ENCODE data around the gene BOD1L1.

The BOD1L1 gene

DNA sequence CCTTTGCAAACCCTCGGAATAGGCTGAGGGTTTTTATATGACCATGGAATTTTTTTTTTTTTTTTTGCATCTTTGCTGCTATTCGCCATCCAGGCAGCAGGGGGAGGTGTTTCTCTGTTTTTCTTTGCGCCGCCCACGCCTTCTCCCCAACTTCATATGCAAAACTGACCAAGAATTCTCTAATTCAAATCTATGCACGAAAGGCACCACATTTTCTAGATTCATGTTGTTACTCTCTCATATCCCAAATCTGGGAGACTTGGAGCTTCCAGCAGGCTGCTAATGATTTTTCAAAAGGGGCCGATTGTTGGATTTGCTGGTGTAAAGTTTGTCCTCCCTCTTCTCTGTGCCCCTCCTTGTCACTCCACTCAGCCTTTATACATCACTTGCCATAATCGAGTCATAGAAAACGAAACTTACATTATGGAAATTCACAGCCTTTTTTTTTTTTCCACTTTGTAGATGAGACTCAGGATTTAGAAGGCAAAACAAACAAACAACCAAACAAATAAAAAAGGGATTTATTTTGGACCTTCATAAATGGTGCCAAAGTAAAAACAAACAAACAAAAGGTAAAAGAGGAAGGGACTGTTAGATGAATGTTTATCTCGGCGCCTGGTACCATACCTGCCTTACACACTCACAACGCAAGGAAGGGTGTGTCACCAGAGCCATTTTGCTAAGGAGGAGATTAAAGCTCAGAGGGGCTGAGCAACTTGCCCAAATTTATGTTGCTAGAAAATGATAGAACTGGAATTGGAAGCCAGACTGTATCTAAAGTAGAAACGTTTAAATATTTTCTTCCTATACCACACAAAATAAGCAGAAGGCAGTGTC, 29.3 kb upstream of the BOD1L1 start:
- TF ChIP-seq EZH2 (optimal IDR thresholded peaks at IDR 0.05; ENCODE audit: low read depth, low read length), result no peak
- TF ChIP-seq CTCF (IDR thresholded peaks at IDR 0.05; ENCODE audit: low read length), result peak; percentile 81
- Histone ChIP-seq H3K4me1 (ENCODE audit: low read length) (0 out of 2 replicates have a peak, but pooled peaks cover 5% of the 10 kb centered on the region), H3K9ac (ENCODE audit: low read length) (peak overlapping the region; percentile 11; the same call in 1 of the 2 replicates), H3K27ac (ENCODE audit: low read length) (no peak overlapping the region), H4K20me1 (ENCODE audit: insufficient read depth, low read length) (no peaks in the 10 kb centered on the region), H3K27me3 (replicated peaks; ENCODE audit: insufficient read depth, low read length) (no peaks in the 10 kb centered on the region), H3K4me3 (ENCODE audit: low read length) (peak overlapping the region; percentile 57), H3K36me3 (replicated peaks; ENCODE audit: insufficient read depth, low read length) (no peaks in the 10 kb centered on the region), H3K9me2 (replicated peaks; ENCODE audit: insufficient read depth, low read length) (no peaks in the 10 kb centered on the region), H2AFZ (ENCODE audit: low read length) (peak overlapping the region; percentile 60), H3K4me2 (ENCODE audit: low read depth, low read length) (peak overlapping the region; percentile 48; the same call in 1 of the 2 replicates), H3K79me2 (ENCODE audit: low read length) (no peaks in the 10 kb centered on the region), H3F3A (ENCODE audit: insufficient read depth, low read length) (no peaks in the 10 kb centered on the region), H3K9me3 (replicated peaks; ENCODE audit: insufficient read depth, low read length) (no peaks in the 10 kb centered on the region)
- peak; percentile 55 for DNase-seq

DNA sequence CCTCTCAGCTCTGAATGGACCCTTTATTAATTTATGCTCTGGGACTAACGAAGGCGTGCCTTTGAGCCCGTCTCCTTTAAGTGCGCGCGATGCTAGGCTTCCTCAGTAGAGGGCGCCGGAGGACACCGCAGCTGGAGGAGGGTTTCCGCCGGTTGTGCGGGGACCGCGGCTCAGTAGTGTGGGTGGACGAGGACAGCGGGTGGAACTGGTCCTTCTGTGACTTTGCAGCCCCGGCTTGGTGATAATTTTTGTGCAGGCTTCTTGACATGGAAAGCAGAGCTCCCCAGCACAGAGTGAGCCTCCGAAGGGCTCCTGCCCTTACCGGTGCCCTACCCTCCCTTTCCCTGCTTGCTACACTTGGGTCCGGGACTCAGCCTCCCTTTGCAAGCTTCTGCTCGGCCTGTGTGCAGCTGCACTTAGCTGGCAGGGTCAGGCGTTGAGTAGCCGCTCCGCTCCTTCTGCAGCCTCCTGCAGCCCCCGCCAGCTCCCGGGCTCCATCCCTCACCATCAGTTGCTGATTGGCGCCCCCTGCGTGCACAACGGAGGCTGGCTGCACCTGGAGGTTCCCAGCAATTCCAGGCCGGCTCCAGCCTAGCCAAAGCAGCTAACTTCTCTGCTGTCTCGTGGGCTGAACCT, 26.8 kb upstream of the BOD1L1 start:
- TF ChIP-seq EZH2 (optimal IDR thresholded peaks at IDR 0.05; ENCODE audit: low read depth, low read length) (no peak), EZH2phosphoT487 (IDR thresholded peaks at IDR 0.05; ENCODE audit: low read length) (no peak), CTCF (IDR thresholded peaks at IDR 0.05; ENCODE audit: low read length) (peak; percentile 69)
- Histone ChIP-seq H3K4me2 (ENCODE audit: low read depth, low read length) (peak overlapping the region; percentile 85), H3K79me2 (ENCODE audit: low read length) (no peaks in the 10 kb centered on the region), H3K27me3 (replicated peaks; ENCODE audit: insufficient read depth, low read length) (no peaks in the 10 kb centered on the region), H2AFZ (ENCODE audit: low read length) (peak overlapping the region; percentile 89), H3K9me2 (replicated peaks; ENCODE audit: insufficient read depth, low read length) (no peaks in the 10 kb centered on the region), H3K9ac (ENCODE audit: low read length) (peak overlapping the region; percentile 16; the same call in 1 of the 2 replicates), H3K36me3 (replicated peaks; ENCODE audit: insufficient read depth, low read length) (no peaks in the 10 kb centered on the region), H3K9me3 (replicated peaks; ENCODE audit: insufficient read depth, low read length) (no peaks in the 10 kb centered on the region), H3K27ac (ENCODE audit: low read length) (no peak overlapping the region), H4K20me1 (ENCODE audit: insufficient read depth, low read length) (no peaks in the 10 kb centered on the region), H3F3A (ENCODE audit: insufficient read depth, low read length) (no peaks in the 10 kb centered on the region), H3K4me3 (ENCODE audit: low read length) (peak overlapping the region; percentile 73), H3K4me1 (ENCODE audit: low read length) (0 out of 2 replicates have a peak, but pooled peaks cover 5% of the 10 kb centered on the region)
- DNase-seq, result peak; percentile 77

- no peaks in the 10 kb centered on the region for H3K36me3 ChIP-seq (replicated peaks; ENCODE audit: insufficient read depth, low read length)
- no peak overlapping the region for H3K4me3 ChIP-seq (ENCODE audit: low read length)
- no peak for DNase-seq
- H3K9ac ChIP-seq (ENCODE audit: low read length), result no peak overlapping the region
- no peaks in the 10 kb centered on the region for H3K9me3 ChIP-seq (replicated peaks; ENCODE audit: insufficient read depth, low read length)
- no peaks in the 10 kb centered on the region for H4K20me1 ChIP-seq (ENCODE audit: insufficient read depth, low read length)
- no peak overlapping the region for H3K27ac ChIP-seq (ENCODE audit: low read length)
- H3K4me2 ChIP-seq (ENCODE audit: low read depth, low read length), result peak overlapping the region; percentile 85; the same call in 1 of the 2 replicates
- 0 out of 2 replicates have a peak, but pooled peaks cover 5% of the 10 kb centered on the region for H3K4me1 ChIP-seq (ENCODE audit: low read length)
- H2AFZ ChIP-seq (ENCODE audit: low read length), result no peak overlapping the region
- no peaks in the 10 kb centered on the region for H3K9me2 ChIP-seq (replicated peaks; ENCODE audit: insufficient read depth, low read length)
- H3K27me3 ChIP-seq (replicated peaks; ENCODE audit: insufficient read depth, low read length), result no peaks in the 10 kb centered on the region
- TF ChIP-seq CTCF (IDR thresholded peaks at IDR 0.05; ENCODE audit: low read length), result no peak
- TF ChIP-seq EZH2 (optimal IDR thresholded peaks at IDR 0.05; ENCODE audit: low read depth, low read length), result no peak
- TF ChIP-seq EZH2phosphoT487 (IDR thresholded peaks at IDR 0.05; ENCODE audit: low read length), result no peak
- H3K79me2 ChIP-seq (ENCODE audit: low read length), result no peaks in the 10 kb centered on the region
- H3F3A ChIP-seq (ENCODE audit: insufficient read depth, low read length), result no peaks in the 10 kb centered on the region
These were observed 26.2 kb upstream of the BOD1L1 start for GRCh38 chr4:13653766-13654161.

All from MM.1S (cell line).